Activated CD4-positive, alpha-beta T cell treated with anti-CD3 and anti-CD28 coated beads, Interleukin-2, amount 50 U/mL, for 48 hours (primary cell): ENCODE results near the gene VTCN1.

Source experiments
- DNase-seq, 2 experiments: peaks; one replicate each; pipeline ENCODE4 v3.0.0-alpha.2; 2020

Gene VTCN1

GRCh38 chr1:117208580-117208979, 2.1 kb downstream of the VTCN1 start:
- no peak for DNase-seq

- DNase-seq, result no peak
Measured at GRCh38 chr1:117205368-117205767, 5.4 kb downstream of the VTCN1 start.

DNA sequence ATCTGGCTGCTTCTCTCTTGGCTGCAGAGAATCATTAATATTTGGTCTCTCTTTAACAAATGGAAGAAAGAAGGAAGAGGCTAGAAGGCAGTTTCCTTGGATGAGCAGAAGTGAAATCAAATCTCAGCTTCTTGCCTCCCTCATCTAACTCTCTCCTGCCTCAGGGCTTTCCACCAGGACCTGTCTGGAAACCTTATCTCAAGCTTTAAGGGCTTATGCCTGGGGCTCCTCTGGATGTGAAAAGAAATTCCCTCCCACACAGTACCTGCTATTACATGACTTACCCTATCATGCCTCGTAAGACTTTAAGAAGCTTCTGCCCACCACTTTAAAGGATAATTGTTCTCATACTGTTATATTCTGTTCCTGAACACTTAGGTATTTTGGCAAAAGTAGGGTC, 8.9 kb downstream of the VTCN1 start:
- DNase-seq, result no peak

DNA sequence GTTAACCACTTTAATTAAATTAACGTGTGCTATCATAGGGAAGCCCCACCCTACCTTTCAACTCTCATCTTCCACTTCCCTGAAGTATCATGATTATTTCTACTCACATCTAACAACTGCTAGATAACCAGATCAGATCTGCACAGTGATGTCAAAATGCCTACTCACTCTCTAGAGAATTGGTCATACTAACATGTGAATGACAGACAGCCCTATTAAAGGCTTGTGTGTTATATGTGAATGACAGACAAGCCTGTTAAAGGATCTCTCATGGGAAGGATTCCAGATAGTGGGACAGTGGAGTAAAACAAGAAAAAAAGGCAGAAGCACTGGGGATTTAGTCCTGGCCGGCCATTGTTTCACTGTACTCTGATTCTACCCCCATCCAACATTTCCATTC, 12.6 kb downstream of the VTCN1 start:
- DNase-seq, result no peak

- DNase-seq, result no peak
Measured at GRCh38 chr1:117189726-117190125, 21.0 kb downstream of the VTCN1 start.

DNA sequence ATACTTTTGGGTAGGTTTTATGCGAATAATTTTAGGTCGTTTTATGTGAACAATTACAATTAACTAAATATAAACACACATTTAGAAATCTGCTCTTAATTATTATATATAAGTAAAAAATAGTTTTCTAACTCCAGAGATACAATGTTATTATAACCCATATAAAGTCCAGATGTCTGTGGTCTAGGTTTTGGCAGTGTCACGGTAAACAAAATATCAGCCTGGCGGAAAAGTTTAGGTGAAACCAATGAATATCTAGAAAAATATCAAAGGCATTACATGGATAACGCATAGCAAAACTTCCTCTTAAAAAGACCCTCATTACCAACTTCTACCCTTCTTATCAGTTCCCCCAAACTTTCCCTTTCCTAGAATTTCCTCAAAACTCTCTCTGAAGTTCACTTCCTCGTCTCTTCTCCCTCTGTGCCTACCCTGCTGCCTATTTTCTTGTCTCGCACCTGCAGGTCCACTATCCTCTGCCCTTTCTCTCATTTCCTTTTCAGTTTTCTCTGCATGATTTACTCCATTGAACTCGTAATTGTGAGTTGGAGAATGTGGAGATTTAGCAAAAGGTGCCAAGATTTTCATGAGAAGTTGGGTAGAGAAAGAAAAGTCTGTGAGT, 21.8 kb downstream of the VTCN1 start:
- DNase-seq, result no peak

DNA sequence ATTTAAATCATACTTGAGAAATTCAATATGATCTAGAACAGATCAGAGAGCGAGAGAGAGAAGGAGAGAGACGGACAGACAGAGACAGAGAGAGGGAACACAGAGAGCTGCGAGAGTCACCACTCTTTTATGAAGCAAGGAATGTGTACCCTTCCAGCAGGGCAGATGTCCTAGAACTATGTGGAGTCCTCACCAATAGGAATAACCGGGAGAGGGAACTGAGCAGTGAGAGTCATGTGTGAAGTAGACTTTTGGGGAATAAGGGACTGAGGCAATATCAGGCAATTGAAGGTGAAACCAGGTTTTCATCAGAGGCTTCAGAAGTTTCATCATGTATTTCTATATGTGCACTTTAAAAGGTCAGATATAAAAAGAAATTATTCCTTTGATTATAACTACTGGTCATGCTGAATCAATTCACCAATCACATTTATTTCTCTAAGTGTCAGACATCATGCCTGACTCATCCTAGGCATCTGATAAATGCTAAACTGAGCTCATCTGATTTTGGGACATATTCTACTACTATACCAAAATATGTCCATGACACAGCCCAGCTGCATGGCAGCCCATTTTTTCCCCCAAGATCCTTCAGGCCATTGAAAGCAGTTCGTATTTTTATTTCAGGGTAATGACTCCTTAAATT, 22.4 kb downstream of the VTCN1 start:
- DNase-seq, result no peak

DNA sequence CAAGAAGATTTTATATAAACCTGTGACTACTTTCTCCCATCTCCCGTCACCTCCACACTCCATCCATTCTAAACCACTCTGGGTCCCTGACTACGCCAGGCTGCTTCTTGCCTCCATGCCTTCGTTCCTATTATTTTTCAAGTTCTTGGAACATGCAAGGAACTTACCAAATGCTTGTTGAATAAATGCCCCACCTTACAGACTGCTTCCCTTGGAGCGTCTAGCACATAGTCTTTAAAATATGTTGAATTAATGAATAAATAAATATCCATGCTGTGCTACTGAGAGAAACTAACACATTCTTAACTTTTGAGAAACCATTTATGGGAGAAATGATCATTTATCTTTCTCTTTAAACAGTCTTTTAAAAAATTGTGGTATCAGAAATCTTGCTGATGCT, 27.6 kb downstream of the VTCN1 start:
- DNase-seq, result no peak

- DNase-seq, result no peak
Measured at GRCh38 chr1:117182319-117182718, 28.4 kb downstream of the VTCN1 start.

DNA sequence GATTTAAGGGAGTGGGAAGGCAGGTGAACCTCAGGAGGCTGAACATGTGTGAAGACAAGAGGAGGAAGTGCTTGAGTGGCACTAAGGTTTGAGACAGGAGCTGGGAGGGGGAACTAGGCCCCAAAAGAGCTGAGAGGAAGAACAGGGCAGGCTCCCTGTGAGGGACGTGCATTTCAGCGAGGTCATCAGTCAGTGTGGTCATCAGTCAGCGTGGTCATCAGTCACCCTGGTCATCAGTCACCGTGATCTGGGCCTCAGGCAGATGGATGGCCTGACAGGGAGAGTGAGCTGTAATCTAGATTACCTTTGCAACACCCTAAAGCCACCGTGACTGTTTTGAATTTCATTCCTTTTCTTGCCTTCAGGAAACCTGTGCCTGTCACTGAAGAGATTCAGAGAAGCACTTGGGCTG, 29.1 kb downstream of the VTCN1 start:
- no peak for DNase-seq

- DNase-seq, result no peak
Measured at GRCh38 chr1:117180147-117180967, 30.4 kb downstream of the VTCN1 start.

- DNase-seq, result no peak
Measured at GRCh38 chr1:117179471-117179870, 31.3 kb downstream of the VTCN1 start.

- no peak for DNase-seq
Measured at GRCh38 chr1:117178756-117179155, 32.0 kb downstream of the VTCN1 start.

GRCh38 chr1:117177376-117177775, 33.4 kb downstream of the VTCN1 start:
- DNase-seq, result no peak

GRCh38 chr1:117176579-117176978, 34.1 kb downstream of the VTCN1 start:
- DNase-seq, result no peak

- no peak for DNase-seq
Measured at GRCh38 chr1:117174851-117175250, 35.9 kb downstream of the VTCN1 start.

DNA sequence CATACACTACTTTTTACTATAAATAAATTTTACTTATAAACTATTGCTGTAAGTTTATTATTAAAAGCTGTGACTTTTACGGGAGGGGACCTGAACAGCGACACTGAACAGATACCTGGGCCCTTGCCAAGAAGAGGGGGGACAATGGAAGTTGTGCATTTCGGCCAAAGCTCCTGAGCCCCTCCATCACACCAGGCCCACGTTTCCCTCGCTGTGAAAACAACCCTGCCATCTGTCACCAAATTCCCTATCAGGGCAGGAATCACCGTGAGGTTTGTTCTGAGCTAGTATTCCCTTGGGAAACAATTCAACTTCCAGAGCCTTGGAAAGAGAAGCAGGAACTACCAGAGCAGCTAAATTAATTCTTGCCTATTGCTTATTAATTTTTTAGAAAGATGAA, 37.0 kb downstream of the VTCN1 start:
- no peak for DNase-seq

DNA sequence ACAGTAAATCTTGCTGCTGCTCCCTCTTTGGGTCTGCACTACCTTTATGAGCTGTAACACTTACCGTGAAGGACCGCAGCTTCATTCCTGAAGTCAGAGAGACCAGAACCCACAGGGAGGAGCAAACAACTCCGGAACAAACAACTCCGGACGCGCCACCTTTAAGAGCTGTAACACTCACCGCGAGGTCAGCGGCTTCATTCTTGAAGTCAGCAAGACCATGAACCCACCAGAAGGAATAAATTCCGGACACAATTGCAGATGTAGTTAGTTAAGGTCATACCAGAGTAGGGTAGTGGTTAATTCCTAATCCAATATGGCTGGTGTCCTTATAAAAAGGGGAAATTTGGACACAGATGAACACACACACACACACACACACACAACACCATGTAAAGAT, 37.7 kb downstream of the VTCN1 start:
- DNase-seq, result no peak

DNA sequence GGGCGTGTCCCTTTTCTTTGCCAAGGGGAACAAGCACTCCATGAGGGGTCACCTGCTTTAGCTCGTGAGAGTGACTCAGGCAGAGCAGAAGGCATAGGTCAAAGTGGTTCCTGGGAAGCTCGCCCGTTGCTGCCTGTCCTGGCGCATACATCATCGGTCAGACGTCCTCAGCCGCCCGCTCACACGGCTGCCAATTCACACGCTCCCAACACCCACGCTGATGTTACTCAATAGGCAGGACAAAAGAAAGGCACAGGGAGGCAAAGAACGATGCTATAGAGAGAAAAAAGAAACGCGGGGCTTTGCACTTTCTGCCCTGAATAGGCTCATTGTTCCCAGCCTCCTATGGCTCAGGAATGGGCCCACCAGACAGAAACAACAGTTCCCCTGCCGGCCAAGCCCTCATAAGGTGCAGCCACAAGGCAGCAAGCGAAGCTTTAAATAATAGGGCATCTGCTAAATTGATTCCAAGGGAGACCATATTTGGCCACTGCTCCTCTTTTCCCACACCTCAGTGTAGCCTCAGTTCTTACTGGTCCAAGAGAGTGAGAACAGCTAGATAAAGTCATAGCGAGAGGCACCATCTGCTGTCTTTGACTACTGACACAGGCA, 38.7 kb downstream of the VTCN1 start:
- no peak for DNase-seq

DNA sequence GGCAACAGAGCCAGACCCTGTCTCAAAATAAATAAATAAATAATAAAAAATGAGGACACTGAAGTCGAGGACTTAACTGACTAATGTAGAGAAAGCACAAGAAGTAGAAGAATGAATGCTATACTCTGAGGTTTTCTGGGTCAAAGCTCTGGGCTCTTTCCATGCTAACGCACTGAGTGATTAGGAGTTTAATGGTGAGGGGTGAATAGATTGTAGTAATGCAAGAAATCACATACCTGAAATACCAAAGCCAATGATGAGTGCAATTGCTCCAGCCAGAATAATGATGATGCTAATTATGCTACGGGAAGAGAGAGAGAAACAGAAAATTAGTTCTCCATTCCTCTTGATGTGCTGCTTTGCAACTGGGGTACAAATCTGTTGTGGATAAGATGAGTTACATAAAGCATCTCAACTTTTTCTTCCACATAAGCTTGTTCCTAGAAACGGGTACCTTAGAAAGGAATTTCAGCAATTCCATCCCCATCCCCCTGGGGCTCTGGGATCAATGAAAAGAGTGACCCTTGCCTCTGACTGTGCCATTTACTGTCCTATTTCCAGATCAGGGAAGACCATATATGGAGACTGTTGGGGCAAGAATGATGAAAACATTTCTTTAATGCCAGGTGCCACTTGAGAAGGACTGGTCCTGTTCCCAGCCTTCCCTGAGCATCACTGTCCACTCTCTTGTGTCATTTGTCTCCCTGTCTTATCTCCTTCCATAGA, 40.7 kb downstream of the VTCN1 start:
- DNase-seq, result no peak

GRCh38 chr1:117167402-117167801, 43.3 kb downstream of the VTCN1 start:
- no peak for DNase-seq

DNA sequence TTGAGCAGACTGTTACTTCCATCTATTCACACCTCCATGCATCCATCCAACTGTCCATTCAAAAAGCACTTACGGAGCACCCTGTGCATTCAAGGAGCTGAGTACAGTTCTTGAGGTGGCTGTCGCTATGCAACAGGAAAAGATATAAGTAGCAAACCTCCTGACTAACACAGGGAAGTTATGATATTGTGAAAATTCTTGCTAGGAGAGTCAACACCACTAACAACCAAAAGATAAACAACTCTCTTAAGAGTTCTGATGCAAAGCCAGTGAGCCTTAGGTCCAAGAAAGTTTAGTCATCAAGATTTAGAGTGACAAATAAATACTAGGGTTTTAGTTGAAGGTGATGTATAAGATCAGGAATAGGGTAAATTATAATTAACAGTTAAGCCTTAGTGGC, 44.7 kb downstream of the VTCN1 start:
- DNase-seq, result no peak

- DNase-seq, result no peak
Measured at GRCh38 chr1:117164209-117164608, 46.5 kb downstream of the VTCN1 start.
